22Rv1 (cell line): ENCODE data around the gene GPC6.

Experiments used
- ZFX ChIP-seq: fragments of 450-650 bp; IDR thresholded peaks from 2 replicates; pipeline ENCODE4 v1.6.1; 2017; ENCODE audit warnings: antibody characterized with exemption, borderline replicate concordance
- TF ChIP-seq, protein P1 (sequence below): fragments of 450-650 bp; IDR thresholded peaks from 2 replicates; pipeline ENCODE4 v1.5.1; 2017; ENCODE audit warnings: mild to moderate bottlenecking

GRCh38 chr13:93715866-93716265 is 489.3 kb downstream of the GPC6 start:
- TF ChIP-seq, protein P1, sequence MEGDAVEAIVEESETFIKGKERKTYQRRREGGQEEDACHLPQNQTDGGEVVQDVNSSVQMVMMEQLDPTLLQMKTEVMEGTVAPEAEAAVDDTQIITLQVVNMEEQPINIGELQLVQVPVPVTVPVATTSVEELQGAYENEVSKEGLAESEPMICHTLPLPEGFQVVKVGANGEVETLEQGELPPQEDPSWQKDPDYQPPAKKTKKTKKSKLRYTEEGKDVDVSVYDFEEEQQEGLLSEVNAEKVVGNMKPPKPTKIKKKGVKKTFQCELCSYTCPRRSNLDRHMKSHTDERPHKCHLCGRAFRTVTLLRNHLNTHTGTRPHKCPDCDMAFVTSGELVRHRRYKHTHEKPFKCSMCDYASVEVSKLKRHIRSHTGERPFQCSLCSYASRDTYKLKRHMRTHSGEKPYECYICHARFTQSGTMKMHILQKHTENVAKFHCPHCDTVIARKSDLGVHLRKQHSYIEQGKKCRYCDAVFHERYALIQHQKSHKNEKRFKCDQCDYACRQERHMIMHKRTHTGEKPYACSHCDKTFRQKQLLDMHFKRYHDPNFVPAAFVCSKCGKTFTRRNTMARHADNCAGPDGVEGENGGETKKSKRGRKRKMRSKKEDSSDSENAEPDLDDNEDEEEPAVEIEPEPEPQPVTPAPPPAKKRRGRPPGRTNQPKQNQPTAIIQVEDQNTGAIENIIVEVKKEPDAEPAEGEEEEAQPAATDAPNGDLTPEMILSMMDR = no peak
- no peak for TF ChIP-seq ZFX
